GM10847 (cell line): ENCODE data around the gene DUSP18.

Experiments used
- POLR2A ChIP-seq: IDR thresholded peaks from 2 replicates; pipeline ENCODE4 v1.6.1; 2011; ENCODE audit not compliant: insufficient read length; ENCODE audit errors: extremely low read depth

The DUSP18 gene

DNA sequence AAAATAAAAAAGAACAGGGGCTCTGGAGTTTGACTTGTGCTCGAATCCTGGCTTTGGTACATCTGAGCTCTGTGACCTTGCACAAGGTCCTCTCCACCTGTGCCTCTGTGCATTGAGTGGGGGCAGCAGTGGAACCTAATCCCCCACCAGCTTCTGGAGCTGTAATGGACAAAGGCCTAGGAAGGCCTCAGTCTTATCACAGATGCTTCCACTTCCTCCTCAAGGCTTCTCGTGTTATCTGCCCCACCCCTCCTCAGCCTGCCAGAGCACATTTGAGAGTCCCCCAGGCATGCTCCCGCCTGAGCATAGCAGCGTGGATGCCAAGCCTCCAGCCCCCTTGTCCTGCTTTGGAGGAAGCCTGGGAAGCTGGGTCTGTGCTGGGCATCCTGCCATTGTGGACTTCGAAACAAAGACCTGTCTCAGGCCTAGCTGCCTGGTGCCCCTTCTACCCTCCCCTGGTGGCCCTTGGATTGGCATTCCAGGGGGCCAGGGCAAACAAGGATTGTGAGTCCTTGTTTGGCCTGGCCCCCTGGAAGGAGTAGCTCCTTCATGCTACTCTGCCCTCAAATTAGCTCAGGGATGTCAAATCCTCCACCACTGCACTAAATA lies 17.1 kb downstream of the DUSP18 start:
- TF ChIP-seq POLR2A: no peak

DNA sequence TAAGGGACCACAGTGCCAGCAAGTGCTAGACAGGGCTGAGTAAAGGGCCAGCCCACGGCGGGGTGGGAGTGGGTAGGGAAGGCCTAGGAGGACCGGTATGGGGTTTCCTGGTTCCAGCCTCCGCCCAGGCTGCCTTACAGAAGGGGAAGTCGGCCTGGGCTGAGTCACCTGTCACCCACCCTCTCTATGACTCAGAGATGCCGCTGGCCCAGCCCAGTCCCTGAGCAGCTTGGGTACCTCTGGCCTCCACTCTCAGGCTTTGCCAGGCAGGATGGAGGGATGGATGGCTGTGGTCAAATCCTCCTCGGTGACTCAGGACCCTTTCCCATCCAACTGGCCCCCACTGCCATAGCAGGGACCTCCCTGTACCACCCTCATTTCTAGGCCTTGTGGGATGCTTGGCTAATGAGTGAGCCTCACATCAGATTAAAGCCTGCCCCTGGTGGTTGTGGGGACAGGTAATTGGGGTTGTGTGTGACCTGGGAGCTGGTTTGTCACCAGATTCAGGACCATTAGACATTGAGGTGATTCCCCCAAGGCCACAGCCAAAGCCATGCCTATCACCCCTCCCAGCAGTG lies 18.2 kb downstream of the DUSP18 start:
- TF ChIP-seq POLR2A: no peak

DNA sequence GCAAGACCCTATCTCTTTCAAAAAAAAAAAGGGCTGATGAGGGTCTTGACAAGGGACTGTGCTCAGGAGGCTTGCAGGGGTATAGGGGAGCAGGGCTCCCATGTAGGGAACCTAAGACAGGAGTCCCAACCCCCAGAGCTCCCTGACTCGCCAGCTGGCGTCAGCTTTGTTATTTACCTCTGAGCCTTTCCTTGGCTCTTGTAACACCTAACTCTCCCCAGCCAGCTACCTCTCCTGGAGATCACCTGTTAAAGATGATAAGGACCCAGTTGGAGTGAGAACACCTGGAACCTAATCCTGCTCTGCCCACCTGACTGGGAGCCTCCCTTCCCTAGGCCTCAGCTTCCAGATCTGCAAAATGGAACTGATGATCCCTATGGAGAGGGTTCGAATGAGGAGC lies 18.9 kb downstream of the DUSP18 start:
- no peak for TF ChIP-seq POLR2A

DNA sequence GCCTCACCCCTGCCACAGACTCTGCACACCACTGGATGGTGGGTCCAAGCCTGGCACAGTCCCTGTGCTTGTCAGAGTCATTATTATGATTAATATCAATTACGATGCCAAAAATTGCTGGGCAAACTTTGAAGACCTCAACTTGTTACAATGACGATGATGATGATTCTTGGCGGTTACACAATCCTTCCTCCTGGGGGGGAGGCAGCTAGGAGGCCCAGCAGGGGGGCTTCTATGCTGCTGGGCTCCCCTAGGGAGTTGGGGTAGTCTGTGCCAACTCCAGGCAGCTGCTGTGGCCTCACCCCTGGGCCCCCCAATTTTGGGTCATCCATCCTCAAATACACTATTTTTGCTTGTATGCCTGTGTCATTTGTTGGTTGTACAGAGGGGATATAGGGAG lies 20.1 kb downstream of the DUSP18 start:
- TF ChIP-seq POLR2A: no peak

DNA sequence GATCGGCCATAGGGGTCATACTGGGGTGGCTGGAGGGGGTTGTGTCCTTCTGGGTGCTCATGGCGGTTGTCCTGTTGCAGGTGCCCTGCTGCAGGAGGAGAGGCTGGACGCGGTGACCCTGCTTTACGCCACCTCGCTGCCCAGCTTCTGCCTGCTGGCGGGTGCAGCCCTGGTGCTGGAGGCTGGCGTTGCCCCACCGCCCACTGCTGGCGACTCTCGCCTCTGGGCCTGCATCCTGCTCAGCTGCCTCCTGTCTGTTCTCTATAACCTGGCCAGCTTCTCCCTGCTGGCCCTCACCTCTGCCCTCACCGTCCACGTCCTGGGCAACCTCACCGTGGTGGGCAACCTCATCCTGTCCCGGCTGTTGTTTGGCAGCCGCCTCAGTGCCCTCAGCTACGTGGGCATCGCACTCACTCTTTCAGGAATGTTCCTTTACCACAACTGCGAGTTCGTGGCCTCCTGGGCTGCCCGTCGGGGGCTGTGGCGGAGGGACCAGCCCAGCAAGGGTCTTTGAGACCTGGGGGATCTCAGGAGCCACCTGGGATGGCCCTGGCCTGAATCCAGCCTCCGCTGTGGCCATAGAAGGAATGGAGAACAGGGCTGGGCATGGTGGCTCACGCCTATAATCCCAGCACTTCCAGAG lies 21.0 kb downstream of the DUSP18 start:
- TF ChIP-seq POLR2A: no peak

DNA sequence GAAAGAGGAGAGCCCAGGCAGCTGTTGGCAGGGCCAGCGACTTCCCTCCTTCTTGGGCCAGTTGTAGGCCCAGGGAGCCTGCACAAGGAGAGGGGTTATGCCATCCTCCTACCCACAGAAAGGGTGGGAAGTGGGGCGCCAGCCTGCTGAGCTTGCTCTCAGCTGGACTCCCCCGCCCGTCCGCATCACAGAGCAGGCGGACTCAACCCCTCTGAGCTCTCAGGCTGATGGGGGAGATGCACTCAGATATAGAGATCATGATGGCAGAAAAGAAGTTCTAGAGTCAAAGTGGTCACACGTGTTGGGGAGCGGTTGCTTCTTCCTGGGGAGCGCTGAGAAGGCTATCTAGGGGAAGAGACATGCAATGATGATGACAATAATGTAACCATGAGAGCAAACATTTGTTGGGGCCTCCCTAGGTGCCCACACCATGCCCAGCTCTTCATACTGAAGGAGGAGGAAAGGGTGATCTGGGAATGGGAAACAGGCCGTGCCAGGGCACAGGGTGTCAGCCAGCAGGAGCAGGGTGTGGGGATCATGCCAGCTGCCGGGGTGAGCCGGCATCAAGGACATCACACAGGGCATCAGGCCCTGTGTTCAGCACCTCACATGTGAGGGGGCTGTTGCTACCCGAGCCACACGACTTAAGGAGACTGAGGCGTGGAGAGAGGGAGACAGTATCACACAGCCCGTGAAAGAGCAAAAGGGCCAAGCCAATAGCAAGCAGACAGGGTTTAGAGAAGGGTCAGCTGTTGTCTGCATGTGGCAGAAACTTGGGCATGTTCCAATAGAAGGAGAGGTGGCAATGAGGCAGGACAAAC lies 24.4 kb downstream of the DUSP18 start:
- no peak for TF ChIP-seq POLR2A

DNA sequence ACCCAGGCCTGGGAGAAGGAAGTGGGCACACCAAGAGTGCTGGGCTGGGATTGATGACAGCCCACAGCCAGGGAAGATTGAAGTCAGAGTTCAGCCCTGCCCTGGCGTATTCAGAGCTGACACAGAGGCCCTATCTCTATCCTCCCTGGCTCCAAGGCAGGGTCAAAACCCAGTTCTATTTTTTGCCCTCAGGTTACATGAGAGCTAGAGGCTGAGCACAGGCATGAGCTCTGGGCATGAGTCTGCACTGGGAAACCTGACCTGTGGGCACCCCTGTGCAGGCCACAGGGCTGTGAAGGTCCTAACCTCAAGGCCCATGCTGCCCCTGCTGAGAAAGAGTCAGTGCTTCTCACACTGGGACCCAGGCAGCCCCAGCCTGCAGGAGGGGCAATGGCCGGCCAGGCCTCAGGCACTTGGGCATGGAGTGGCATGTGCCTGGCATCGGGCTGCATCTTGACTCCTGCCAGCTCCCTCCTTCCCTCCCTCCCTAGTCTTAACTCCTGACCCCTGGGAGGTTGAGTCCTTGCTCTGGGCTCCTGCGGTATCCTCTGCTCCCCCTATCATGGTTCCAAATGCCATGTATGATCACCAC lies 26.7 kb downstream of the DUSP18 start:
- TF ChIP-seq POLR2A: no peak

DNA sequence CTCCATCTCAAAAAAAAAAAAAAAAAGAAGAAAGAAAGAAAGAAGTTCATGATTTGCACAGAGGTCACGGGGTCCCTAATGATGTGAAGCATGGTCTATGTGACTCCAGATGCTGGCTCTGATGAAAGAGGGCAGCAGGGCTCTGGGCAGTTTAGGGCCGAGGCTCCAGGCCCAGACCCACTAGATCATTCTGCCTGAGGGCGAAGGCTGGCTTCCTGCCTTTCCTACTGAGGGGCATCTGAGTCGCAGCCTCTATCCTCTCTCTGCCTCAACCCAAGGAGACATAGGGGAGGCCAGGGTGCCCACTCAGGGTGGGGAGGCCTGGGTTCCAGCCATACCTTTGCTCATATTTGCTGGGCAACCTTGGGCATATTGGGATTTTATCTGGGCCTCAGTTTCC lies 27.3 kb downstream of the DUSP18 start:
- TF ChIP-seq POLR2A: no peak

DNA sequence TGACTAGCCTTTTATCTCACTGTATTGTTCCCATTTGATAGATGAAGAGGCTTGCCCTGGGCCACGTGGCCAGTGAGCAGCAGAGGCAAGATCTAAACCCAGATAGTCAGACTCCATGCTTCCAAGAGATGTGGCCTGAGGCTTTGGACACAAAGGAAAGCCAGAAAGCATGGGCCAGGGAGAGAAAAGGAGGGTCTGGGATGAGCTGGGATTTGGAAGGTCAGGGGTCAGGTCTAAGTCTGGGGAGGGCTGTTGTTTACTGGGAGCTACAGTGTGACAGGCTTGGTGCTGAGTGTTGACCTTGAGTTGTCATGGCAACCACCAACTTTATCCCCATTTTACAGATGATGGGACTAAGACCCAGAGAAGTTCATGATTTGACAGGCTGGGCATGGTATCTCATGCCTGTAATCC lies 30.0 kb downstream of the DUSP18 start:
- TF ChIP-seq POLR2A: no peak

DNA sequence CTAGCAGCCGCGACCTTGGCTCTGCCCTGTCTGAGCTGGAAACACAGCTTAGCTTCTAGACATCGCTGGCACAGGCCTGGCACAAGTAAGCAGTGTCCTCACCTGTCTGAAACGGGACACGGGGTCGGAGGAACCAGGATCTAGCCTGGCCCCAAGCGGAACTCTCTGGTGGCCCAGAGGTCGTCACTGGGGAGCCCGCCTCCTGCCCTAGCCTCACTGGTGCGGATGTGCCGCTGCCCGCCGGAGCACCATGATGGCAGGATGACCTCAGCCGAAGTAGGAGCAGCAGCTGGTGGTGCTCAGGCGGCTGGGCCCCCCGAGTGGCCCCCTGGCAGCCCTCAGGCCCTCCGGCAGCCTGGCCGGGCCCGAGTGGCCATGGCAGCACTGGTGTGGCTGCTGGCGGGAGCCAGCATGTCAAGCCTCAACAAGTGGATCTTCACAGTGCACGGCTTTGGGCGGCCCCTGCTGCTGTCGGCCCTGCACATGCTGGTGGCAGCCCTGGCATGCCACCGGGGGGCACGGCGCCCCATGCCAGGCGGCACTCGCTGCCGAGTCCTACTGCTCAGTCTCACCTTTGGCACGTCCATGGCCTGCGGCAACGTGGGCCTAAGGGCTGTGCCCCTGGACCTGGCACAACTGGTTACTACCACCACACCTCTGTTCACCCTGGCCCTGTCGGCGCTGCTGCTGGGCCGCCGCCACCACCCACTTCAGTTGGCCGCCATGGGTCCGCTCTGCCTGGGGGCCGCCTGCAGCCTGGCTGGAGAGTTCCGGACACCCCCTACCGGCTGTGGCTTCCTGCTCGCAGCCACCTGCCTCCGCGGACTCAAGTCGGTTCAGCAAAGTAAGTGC lies 31.2 kb downstream of the DUSP18 start:
- TF ChIP-seq POLR2A: no peak

DNA sequence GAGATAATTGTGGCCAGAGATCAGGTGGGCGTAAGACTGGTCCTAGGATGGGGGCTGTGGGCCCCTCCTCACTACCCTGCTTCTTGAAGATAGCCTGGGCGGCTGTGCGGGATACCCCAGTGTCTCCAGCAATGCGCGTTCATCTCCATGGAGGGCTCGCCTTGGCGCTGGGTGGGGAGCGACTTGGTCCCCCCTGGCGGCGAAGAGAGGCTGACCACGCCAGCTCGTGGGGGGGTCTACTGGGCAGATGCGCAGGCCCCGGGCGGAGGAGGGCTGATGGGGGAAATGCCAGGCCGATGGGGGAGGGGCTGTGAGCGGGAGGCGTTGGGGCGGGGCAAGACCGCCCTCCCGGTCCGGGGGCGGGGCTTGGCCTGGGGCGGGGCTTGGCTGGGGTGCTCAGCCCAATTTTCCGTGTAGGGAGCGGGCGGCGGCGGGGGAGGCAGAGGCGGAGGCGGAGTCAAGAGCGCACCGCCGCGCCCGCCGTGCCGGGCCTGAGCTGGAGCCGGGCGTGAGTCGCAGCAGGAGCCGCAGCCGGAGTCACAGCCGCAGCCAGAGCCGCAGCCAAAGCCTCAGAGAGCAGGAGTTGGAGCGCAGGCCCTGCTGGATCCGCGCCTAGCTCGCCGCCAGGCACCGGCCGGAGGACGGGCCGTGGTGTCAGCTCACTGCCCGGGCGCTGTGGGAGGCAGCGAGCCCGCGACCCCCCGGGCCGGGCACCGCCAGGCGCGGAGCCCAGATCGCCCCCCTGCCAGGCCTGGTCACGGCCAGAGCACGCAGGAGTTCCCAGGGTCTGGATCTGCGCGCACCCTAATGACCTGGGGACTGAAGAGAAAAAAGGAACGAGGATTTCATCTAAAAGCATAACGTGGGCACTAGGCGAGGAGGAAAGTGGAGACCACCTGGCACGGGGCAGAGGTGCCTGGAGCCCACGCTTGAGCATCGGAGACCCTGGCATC lies 32.1 kb downstream of the DUSP18 start, which contains the start of gene SLC35E4:
Gene SLC35E4, plus strand, starts transcription at position 509 of the 953 bp plus-strand sequence. CDS start 670 bp downstream, outside the sequence.
- TF ChIP-seq POLR2A: peak; percentile 39

DNA sequence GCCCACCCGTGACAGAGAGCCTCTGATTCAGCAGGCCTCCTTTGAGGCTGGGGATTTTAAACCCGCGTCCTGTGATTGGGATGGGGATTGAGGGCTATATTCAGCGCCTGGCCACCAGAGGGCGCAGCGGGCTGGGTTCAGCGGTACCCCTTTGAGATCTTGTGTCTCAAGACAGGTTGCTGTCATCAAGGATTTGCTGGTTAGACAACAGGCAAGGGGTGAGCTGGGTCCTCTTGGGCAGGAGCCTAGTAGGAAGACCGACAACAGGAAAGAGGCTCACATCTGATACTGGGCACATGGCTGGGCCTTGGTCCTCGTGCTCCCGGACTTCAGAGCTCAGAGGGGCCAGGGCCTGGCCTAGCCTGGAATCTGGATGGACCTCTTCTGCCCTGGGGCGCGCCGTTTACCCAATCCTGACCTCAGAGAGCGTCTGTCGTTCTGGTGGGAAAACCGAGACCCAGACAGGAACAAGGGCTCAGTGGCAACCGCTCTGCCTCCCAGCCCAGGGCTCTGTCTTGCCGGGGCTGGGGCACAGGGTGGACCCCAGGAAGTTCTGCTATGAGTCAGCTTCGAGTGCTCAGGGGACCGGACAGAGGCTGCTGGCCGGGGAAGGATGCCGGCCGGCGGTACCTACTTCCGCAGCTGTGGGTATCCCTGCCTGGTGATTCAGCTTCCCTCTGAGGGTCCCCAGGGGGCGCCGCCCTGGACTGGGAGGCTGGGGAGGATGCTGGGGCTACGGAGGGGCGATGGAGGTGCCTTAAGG lies 33.0 kb downstream of the DUSP18 start:
- no peak for TF ChIP-seq POLR2A

DNA sequence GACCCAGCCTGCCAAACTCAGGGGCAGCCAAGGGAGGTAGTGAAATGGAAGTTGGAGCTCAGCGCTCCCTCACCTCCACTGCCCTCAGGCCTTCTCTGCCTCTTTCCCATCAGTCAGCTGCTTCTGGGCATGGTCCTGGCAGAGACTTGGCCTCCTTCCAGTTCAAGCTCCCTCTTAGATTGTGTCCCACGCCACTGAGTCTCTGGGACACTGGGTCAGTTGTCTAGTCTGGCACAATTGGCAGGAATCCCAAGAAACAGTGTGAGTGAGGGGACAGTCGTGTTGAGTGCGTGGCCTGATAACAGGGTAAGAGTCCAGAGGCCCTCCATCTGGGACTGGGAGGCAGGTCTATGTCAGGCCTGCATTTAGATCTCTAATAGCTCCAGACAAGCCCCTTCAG lies 39.2 kb downstream of the DUSP18 start:
- TF ChIP-seq POLR2A: no peak
